Calu3 (cell line): Measurements from ENCODE around the gene PTPRN2. TPM values are rescaled to one million over a fixed set of nuclear protein-coding genes. Genes with fewer than 3 reads are reported as not detected.

Experiments used
- BruUV-seq: library from RNA; stranded (reverse); fragments of 400-500 nt; replicated peaks from 2 replicates; lab custom pipeline; 2021; lab: Mats Ljungman, UMichigan
- CTCF ChIA-PET: fragments of 300-600 bp; sonication (Branson Sonifier 250); formaldehyde crosslinking; loops from one replicate; lab custom pipeline; 2022; ENCODE audit warnings: antibody characterized with exemption; lab: Charles Lee
- DNase-seq: peaks from one replicate; pipeline ENCODE4 v3.0.0; 2022
- H3K27ac Mint-ChIP-seq: one replicate; pipeline ENCODE4 v1.8.0; 2022; ENCODE audit warnings: mixed read lengths; ENCODE audit not compliant: unreplicated experiment
- H3K27me3 Mint-ChIP-seq: one replicate; pipeline ENCODE4 v1.8.0; 2022; ENCODE audit warnings: mixed read lengths; ENCODE audit not compliant: unreplicated experiment
- H3K36me3 Mint-ChIP-seq: one replicate; pipeline ENCODE4 v1.8.0; 2022; ENCODE audit warnings: mild to moderate bottlenecking, moderate library complexity, mixed read lengths; ENCODE audit not compliant: insufficient read depth, unreplicated experiment
- H3K4me1 Mint-ChIP-seq: one replicate; pipeline ENCODE4 v1.8.0; 2022; ENCODE audit warnings: mild to moderate bottlenecking, low read depth, mixed read lengths; ENCODE audit not compliant: unreplicated experiment
- H3K4me3 Mint-ChIP-seq: one replicate; pipeline ENCODE4 v1.8.0; 2022; ENCODE audit warnings: mild to moderate bottlenecking, low read depth, moderate library complexity, mixed read lengths; ENCODE audit not compliant: unreplicated experiment
- H3K9me3 Mint-ChIP-seq: one replicate; pipeline ENCODE4 v1.8.0; 2022; ENCODE audit warnings: low read depth, mixed read lengths; ENCODE audit not compliant: unreplicated experiment
- intact Hi-C: fragments of 100-400 bp; cut with micrococcal nuclease; formaldehyde crosslinking; loops from one replicate; pipeline ENCODE4 v1.10.0; 2022; ENCODE audit not compliant: unreplicated experiment
- total RNA-seq: library from RNA; stranded (reverse); gene quantifications from 2 replicates; pipeline ENCODE4 v1.2.3, GENCODE V29; 2022
- TF ChIP-seq, protein P1 (sequence below): fragments of 200-600 bp; IDR thresholded peaks from one replicate; pipeline ENCODE4 v1.8.0; 2022; ENCODE audit warnings: antibody characterized with exemption; ENCODE audit not compliant: unreplicated experiment

The PTPRN2 gene
- total RNA-seq, 1 experiment from 2014 or later, result 2.0 TPM

DNA sequence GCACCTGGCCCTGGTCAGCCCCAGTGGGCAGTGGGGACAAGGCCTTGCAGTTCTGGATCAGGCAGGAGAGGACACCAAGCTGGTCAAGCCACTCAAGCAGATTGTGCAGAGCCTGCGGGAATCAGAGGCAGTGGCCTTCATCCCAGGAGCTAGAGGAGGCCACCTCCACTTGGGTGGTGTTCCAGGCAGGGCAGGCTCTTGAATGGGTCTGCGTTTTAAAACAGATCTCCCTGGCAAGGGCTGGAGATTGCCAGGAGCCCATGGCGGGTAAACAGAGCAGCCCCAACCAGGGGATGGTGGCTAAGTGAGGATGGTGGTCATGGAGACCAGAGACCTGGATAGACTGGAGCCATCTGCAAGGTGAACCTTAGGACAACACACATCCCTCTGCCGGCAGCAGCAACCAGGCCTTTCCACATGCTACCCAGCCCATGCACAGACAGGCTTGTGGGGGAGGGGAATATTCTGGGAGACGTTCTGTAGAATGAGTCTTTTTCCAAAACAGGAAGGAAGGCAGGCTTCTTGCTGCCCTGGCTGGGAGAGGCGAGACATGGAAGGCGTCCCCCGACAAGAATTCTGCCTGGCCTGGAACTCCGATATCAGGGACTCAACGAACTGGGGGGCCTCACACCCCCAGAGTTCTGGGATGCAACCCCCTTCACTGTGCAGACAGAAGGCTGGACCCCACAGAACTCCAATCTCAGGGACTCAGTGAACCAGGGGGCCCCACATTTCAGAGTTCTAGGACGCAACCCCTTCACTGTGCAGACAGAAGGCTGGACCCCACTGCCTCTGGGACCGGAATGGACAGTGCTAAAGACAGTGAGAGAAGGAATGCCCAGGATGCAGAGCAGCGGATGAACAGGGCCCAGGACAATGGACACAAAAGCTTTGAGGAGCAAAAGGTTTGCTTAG is 264.8 kb downstream of the PTPRN2 start:
- TF ChIP-seq, protein P1, sequence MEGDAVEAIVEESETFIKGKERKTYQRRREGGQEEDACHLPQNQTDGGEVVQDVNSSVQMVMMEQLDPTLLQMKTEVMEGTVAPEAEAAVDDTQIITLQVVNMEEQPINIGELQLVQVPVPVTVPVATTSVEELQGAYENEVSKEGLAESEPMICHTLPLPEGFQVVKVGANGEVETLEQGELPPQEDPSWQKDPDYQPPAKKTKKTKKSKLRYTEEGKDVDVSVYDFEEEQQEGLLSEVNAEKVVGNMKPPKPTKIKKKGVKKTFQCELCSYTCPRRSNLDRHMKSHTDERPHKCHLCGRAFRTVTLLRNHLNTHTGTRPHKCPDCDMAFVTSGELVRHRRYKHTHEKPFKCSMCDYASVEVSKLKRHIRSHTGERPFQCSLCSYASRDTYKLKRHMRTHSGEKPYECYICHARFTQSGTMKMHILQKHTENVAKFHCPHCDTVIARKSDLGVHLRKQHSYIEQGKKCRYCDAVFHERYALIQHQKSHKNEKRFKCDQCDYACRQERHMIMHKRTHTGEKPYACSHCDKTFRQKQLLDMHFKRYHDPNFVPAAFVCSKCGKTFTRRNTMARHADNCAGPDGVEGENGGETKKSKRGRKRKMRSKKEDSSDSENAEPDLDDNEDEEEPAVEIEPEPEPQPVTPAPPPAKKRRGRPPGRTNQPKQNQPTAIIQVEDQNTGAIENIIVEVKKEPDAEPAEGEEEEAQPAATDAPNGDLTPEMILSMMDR, result no peak
- Mint-ChIP-seq H3K4me3 (no peak overlapping the region), H3K9me3 (peaks cover 26% of the 10 kb centered on the region), H3K4me1 (no peaks in the 10 kb centered on the region), H3K27ac (no peak overlapping the region), H3K36me3 (peaks cover 3% of the 10 kb centered on the region), H3K27me3 (no peaks in the 10 kb centered on the region)
- CTCF ChIA-PET, result no interaction called here
- intact Hi-C loops, result no loop called here
- BruUV-seq, result no TSS peak
- DNase-seq, result no peak

DNA sequence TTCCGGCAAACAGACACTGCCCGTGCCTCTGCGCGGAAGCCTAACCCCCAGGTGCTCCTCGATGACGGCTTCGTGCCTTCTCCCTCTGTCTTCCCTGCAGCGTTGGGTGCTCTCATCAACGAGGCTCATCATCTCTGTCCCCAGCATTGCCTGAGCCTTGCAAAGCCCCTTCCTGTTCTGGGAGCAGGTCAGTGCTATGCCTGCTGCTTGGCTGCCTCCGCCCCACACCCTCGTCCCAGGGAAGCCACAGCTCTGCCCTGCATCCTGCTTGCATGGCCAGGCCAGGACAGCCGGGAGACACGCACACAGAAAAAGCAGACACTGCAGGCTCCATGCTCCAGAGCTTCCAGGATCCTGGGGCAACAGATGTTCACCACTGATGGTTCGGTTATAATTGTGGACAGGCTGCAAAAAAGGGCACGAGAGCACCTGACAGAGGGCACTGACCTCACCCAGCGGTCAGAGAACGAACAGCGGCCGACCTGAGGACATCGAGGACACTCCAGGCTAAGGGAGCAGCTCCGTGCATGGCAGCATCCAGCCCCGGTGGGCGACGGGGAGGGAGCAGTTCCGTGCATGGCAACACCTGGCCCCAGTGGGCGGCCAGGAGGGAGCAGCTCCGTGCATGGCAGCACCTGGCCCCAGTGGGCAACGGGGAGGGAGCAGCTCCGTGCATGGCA is 265.5 kb downstream of the PTPRN2 start:
- TF ChIP-seq, protein P1, result no peak
- Mint-ChIP-seq H3K4me3 (no peak overlapping the region), H3K36me3 (peaks cover 3% of the 10 kb centered on the region), H3K4me1 (no peaks in the 10 kb centered on the region), H3K27me3 (no peaks in the 10 kb centered on the region), H3K27ac (no peak overlapping the region), H3K9me3 (peaks cover 20% of the 10 kb centered on the region)
- no TSS peak for BruUV-seq
- no peak for DNase-seq
- CTCF ChIA-PET, result no interaction called here
- intact Hi-C loops, result no loop called here

DNA sequence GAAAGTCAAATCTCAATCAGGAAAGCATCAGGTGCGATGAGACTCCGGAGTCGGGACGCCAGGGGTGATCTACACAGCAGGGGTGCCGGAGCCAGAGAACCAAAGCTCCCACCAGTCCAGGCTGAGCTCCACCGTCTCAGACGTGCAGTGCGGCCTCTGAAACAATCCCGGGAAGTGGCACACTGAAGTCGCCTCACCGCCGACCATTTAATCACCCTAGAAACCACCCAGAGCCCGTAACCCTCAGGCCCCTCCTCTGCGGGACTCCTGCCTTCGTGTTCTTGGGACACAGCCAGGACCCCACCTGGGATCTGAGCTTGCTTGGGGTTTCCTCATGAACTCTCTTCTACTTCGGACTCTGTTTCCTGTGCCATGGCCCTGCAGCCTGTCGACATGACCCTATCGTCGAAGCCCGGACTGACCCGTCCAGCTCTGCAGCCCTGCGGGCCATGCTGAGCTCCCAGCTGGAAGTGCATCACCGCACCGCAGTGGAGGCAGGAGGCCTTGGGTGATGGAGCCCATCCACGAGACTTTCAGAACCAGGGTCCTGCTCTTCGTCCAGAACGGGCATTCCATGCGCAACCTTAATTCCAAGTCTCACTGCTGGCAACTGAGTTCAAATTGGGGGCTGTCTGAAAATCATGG is 266.4 kb downstream of the PTPRN2 start:
- CTCF ChIA-PET, result no interaction called here
- Mint-ChIP-seq H3K36me3 (peaks cover 3% of the 10 kb centered on the region), H3K4me1 (no peaks in the 10 kb centered on the region), H3K27me3 (no peaks in the 10 kb centered on the region), H3K27ac (no peak overlapping the region), H3K9me3 (peaks cover 17% of the 10 kb centered on the region), H3K4me3 (no peak overlapping the region)
- BruUV-seq, result no TSS peak
- intact Hi-C loops, result no loop called here
- no peak for DNase-seq
- TF ChIP-seq, protein P1, result no peak

DNA sequence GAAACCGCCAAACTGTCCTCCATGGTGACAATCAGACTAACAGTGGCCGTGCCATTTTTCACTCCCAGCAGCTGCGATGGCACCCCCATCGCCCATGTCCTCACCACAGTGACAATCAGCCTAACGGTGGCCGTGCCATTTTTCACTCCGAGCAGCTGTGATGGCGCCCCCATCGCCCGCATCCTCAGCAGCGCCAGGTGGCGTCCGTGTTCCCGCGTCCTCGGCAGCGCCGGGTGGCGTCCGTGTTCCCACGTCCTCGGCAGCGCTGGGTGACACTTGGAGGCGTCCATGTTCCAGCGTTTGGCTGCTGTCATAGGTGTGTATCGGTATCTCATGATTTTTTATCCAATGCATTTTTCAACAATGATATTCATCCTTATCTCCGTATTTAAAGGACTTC is 267.3 kb downstream of the PTPRN2 start:
- DNase-seq, result no peak
- no peak overlapping the region for H3K4me3 Mint-ChIP-seq
- peaks cover 21% of the 10 kb centered on the region for H3K9me3 Mint-ChIP-seq
- intact Hi-C loops, result no loop called here
- H3K4me1 Mint-ChIP-seq, result no peaks in the 10 kb centered on the region
- H3K36me3 Mint-ChIP-seq, result peaks cover 3% of the 10 kb centered on the region
- TF ChIP-seq, protein P1, result no peak
- H3K27me3 Mint-ChIP-seq, result no peaks in the 10 kb centered on the region
- CTCF ChIA-PET, result no interaction called here
- BruUV-seq, result no TSS peak
- H3K27ac Mint-ChIP-seq, result no peak overlapping the region
